Right lobe of liver (tissue), 4 donors: ENCODE results near the gene FURIN.

Experiments used
- POLR2A ChIP-seq: fragments of 450-650 bp; IDR thresholded peaks from one replicate; pipeline ENCODE4 v1.6.1; 2017; ENCODE audit warnings: antibody characterized with exemption, mild to moderate bottlenecking
- TF ChIP-seq, protein P1 (sequence below), 4 donors: fragments of 200-600 bp in 3 of 4; fragments of 450-650 bp in 1 of 4; IDR thresholded peaks; one replicate each; pipeline versions ENCODE4 v1.5.1 to v1.8.0; 2016 to 2022; ENCODE audit warnings: antibody characterized with exemption in 4 of 4, mild to moderate bottlenecking in 2 of 4
- donor health status: DM: no; HTN: no; CAD: no.
- donor health status: DM: no; HTN: no; CAD: no.
- donor health status: DM: no; HTN: yes; CAD: no.

GRCh38 chr15:90932660-90932991 is 64.2 kb downstream of the FURIN start:
- TF ChIP-seq, protein P1, sequence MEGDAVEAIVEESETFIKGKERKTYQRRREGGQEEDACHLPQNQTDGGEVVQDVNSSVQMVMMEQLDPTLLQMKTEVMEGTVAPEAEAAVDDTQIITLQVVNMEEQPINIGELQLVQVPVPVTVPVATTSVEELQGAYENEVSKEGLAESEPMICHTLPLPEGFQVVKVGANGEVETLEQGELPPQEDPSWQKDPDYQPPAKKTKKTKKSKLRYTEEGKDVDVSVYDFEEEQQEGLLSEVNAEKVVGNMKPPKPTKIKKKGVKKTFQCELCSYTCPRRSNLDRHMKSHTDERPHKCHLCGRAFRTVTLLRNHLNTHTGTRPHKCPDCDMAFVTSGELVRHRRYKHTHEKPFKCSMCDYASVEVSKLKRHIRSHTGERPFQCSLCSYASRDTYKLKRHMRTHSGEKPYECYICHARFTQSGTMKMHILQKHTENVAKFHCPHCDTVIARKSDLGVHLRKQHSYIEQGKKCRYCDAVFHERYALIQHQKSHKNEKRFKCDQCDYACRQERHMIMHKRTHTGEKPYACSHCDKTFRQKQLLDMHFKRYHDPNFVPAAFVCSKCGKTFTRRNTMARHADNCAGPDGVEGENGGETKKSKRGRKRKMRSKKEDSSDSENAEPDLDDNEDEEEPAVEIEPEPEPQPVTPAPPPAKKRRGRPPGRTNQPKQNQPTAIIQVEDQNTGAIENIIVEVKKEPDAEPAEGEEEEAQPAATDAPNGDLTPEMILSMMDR (IDR thresholded peaks at IDR 0.05): no peak
- no peak for TF ChIP-seq POLR2A
